Pancreas (tissue), 10 donors: ENCODE data around the gene PPP2R5D. TPM values are rescaled to one million over a fixed set of nuclear protein-coding genes. Genes with fewer than 3 reads are reported as not detected.

Experiments
- ATAC-seq, 4 donors: fragments of 200-7000 bp; cut with Tn5 transposase; one replicate each; pipeline versions ENCODE4 v1.8.0 to v1.9.1; 2020; ENCODE audit warnings: mild to moderate bottlenecking in 4 of 4, moderate library complexity in 4 of 4
- DNase-seq, 6 donors: peaks; one replicate each; pipeline ENCODE4 v3.0.0-alpha.2; 2020
- FAIRE-seq: peaks from 2 replicates; lab custom pipeline; 2012; peaks lifted over from hg19 to GRCh38; lab: Jason Lieb, UNC
- H3K27ac ChIP-seq, 4 donors: fragments of 200-600 bp; sonication (generic); 1 replicate in 3 of 4; 2 replicates in 1 of 4; pipeline versions ENCODE4 v1.5.0 to v1.8.0; 2020
- H3K27me3 ChIP-seq, 4 donors: fragments of 200-600 bp; one replicate each; pipeline ENCODE4 v1.8.0; 2021
- H3K36me3 ChIP-seq, 3 donors: fragments of 200-600 bp; sonication (generic) in 1 of 3; one replicate each; pipeline versions ENCODE4 v1.5.0 to v1.8.0; 2020 to 2021
- H3K4me1 ChIP-seq, 3 donors: fragments of 200-600 bp; one replicate each; pipeline ENCODE4 v1.8.0; 2021
- H3K4me3 ChIP-seq, 4 donors: fragments of 200-600 bp; sonication (generic) in 2 of 4; one replicate each; pipeline versions ENCODE4 v1.5.0 to v1.8.0; 2020 to 2021
- H3K9me3 ChIP-seq, 4 donors: fragments of 200-600 bp; one replicate each; pipeline ENCODE4 v1.8.0; 2021
- WGBS, 2 donors: extraction: QIAGEN DNeasy Blood & Tissue Kit; methylation state at CpG; one replicate each; pipeline ENCODE4 v1.1.7; 2013; 5-methylcytosine and 5-hydroxymethylcytosine counted together
- intact Hi-C, 3 donors: fragments of 100-400 bp; cut with DNase I; formaldehyde crosslinking; loops; one replicate each; pipeline versions ENCODE4 v1.11.1 to v1.14.2; 2022
- polyA plus RNA-seq, 2 donors: library from polyadenylated mRNA; stranded (reverse); fragments of 200-250 nt; gene quantifications; one replicate each; pipeline ENCODE4 v1.2.3, GENCODE V29; 2013
- total RNA-seq, 6 donors: library from RNA; stranded (reverse); fragmentation: NEBNext Ultra II Directional in 4 of 6; extraction: Animal tissue kit (Norgen Biotek cat#: 25700) in 4 of 6; gene quantifications; one replicate each; pipeline versions ENCODE4 v1.2.1 to v1.2.4, GENCODE V29; 2021 to 2023
- TF ChIP-seq, protein P1 (sequence below), 4 donors: fragments of 200-600 bp; sonication (generic) in 3 of 4; IDR thresholded peaks; one replicate each; pipeline versions ENCODE4 v1.5.0 to v1.8.0; 2021; ENCODE audit warnings: antibody characterized with exemption in 4 of 4
- donor health status: healthy with polysubstance abuse.
- donor health status: DM: no; HTN: no; CAD: no; lungs with moderate emphysema.
- donor health status: DM: no; HTN: no; CAD: no.
- donor health status: control.
- donor health status: control.
- donor health status: Bipolar disorder and iron deficiency.
- donor health status: DM: yes; HTN: yes; CAD: no.
- donor health status: DM: no; HTN: no; CAD: no.
- donor health status: DM: no; HTN: no; CAD: no.
- donor health status: DM: yes; HTN: yes; CAD: no.

PPP2R5D gene
- total and polyA plus RNA-seq, 8 donors, result 9.6 to 18.7 (median 12.6) TPM

DNA sequence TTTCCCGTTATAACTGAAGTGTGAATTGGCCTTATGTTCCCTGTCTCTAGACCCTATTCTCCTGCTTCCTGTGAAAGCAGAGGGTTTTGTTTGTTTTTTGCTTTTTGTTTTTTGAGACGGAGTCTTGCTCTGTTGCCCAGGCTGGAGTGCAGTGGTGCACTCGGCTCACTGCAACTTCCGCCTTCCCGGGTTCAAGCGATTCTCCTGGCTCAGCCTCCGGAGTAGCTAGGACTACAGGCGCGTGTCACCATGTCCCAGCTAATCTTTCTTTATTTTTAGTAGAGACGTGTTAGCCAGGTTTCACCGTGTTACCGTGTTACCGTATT lies 24.5 kb upstream of the PPP2R5D start:
- peak overlapping the region; percentile 91 to 98 (median 95) for H3K27ac ChIP-seq
- 0 to 5% methylated on average over 13 of the region's 13 CpGs for WGBS, 2 donors
- ATAC-seq (no peak), FAIRE-seq (no peak), DNase-seq (no peak)
- TF ChIP-seq, protein P1, sequence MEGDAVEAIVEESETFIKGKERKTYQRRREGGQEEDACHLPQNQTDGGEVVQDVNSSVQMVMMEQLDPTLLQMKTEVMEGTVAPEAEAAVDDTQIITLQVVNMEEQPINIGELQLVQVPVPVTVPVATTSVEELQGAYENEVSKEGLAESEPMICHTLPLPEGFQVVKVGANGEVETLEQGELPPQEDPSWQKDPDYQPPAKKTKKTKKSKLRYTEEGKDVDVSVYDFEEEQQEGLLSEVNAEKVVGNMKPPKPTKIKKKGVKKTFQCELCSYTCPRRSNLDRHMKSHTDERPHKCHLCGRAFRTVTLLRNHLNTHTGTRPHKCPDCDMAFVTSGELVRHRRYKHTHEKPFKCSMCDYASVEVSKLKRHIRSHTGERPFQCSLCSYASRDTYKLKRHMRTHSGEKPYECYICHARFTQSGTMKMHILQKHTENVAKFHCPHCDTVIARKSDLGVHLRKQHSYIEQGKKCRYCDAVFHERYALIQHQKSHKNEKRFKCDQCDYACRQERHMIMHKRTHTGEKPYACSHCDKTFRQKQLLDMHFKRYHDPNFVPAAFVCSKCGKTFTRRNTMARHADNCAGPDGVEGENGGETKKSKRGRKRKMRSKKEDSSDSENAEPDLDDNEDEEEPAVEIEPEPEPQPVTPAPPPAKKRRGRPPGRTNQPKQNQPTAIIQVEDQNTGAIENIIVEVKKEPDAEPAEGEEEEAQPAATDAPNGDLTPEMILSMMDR (IDR thresholded peaks at IDR 0.05), result no peak
- peaks cover 0 to 13% (median 0%) of the 10 kb centered on the region in 3 donors for H3K4me1 ChIP-seq
- peaks cover 0 to 17% (median 9%) of the 10 kb centered on the region in 3 donors for H3K36me3 ChIP-seq
- no peaks in the 10 kb centered on the region for H3K9me3 ChIP-seq
- no peaks in the 10 kb centered on the region for H3K27me3 ChIP-seq
- peak overlapping the region; percentile 45 to 78 (median 66) for H3K4me3 ChIP-seq
- intact Hi-C loops, result no loop called here

- ATAC-seq (peak; percentile 87 to 97 (median 90)), FAIRE-seq (no peak), DNase-seq (peak; percentile 86 to 98 (median 92))
- intact Hi-C loops, result no loop called here
- H3K4me1 ChIP-seq, result peaks cover 0 to 13% (median 0%) of the 10 kb centered on the region in 3 donors
- peak within 1 kb of the TSS; percentile 45 to 78 (median 66) for H3K4me3 ChIP-seq
- no peaks in the 10 kb centered on the region for H3K9me3 ChIP-seq
- H3K27me3 ChIP-seq, result no peaks in the 10 kb centered on the region
- TF ChIP-seq, protein P1 (IDR thresholded peaks at IDR 0.05), result no peak
- H3K36me3 ChIP-seq, result peaks cover 0 to 22% (median 9%) of the 10 kb centered on the region in 3 donors
- peak within 1 kb of the TSS; percentile 91 to 98 (median 95) for H3K27ac ChIP-seq
- WGBS, 2 donors, result 1% methylated on average over 62 of the region's 62 CpGs
Measured at GRCh38 chr6:42960243-42961019, 23.9 kb upstream of the PPP2R5D start, which contains the start of gene GNMT. Gene GNMT, plus strand, starts transcription at chr6:42960754. Its CDS starts 14 bp downstream, at chr6:42960768.

DNA sequence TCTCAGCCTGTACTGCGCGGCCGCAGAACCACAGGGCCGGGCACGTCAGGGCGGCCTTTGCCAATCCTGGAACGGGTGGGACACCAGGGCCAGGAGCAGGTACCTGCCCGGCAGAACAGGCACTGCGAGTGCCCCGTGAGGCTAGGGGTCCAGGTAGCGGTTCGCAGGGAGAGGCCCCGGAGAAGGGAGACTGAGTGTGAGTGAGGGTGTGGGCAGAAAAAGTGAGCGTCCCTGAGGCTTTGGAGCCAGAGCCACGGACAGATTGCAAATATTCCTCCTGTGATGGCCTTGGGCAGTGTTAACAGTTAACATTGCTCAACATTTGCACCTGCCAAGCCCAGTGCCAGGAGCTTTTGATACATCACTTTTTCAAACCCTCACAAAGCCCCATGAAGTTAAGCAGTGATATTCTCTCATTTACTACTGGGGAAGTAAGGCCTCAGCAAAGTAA lies 23.3 kb upstream of the PPP2R5D start:
- ATAC-seq (peak; percentile 52 to 81 (median 66)), FAIRE-seq (no peak)
- peak overlapping the region; percentile 91 to 98 (median 95) for H3K27ac ChIP-seq

DNA sequence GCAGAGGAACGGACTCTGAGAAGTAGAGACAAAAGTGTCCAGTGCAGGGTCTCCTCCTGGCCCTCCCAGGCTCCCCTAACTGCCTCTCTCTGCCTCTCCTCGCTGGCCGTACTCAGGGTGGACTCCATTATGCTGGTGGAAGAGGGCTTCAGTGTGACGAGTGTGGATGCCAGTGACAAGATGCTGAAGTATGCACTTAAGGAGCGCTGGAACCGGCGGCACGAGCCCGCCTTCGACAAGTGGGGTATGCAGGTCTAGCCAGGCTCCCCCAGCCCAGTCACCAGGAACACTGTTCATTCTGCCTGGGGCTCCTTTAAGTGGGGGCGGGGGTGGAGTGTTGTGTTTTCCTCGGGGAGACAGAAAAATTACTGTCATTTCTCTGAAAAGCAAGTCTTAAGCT lies 22.3 kb upstream of the PPP2R5D start:
- WGBS, 2 donors, result 51 to 80% methylated on average over 12 of the region's 12 CpGs
- Histone ChIP-seq H3K9me3 (no peaks in the 10 kb centered on the region), H3K27ac (peak overlapping the region in 2 of 4 donors; percentile 94 to 96), H3K36me3 (peaks cover 0 to 35% (median 14%) of the 10 kb centered on the region in 3 donors), H3K4me3 (peak overlapping the region in 2 of 4 donors; percentile 45 to 78), H3K4me1 (peaks cover 0 to 13% (median 0%) of the 10 kb centered on the region in 3 donors), H3K27me3 (no peaks in the 10 kb centered on the region)
- DNase-seq (peak in 1 of 6 donors; percentile 64), FAIRE-seq (no peak), ATAC-seq (no peak)
- TF ChIP-seq, protein P1 (IDR thresholded peaks at IDR 0.05), result no peak
- intact Hi-C loops, result no loop called here

More for the DNA sequence above, 23.3 kb upstream of the PPP2R5D start:
- Histone ChIP-seq H3K4me1 (peaks cover 0 to 13% (median 0%) of the 10 kb centered on the region in 3 donors), H3K27me3 (no peaks in the 10 kb centered on the region), H3K36me3 (peaks cover 0 to 28% (median 11%) of the 10 kb centered on the region in 3 donors), H3K9me3 (no peaks in the 10 kb centered on the region), H3K4me3 (peak overlapping the region; percentile 45 to 78 (median 66))
- 5 to 7% methylated on average over 15 of the region's 15 CpGs for WGBS, 2 donors
- DNase-seq, result peak in 3 of 6 donors; percentile 64 to 75 (median 71)
- TF ChIP-seq, protein P1 (IDR thresholded peaks at IDR 0.05), result no peak
- intact Hi-C loops, result no loop called here
